Measurements from ENCODE around the gene VEZT.
"Not testable (repeated sequence)": the region's sequence is repeated elsewhere in the genome, so short reads cannot be mapped to it uniquely, and the experiment has no call there.

The VEZT gene

DNA sequence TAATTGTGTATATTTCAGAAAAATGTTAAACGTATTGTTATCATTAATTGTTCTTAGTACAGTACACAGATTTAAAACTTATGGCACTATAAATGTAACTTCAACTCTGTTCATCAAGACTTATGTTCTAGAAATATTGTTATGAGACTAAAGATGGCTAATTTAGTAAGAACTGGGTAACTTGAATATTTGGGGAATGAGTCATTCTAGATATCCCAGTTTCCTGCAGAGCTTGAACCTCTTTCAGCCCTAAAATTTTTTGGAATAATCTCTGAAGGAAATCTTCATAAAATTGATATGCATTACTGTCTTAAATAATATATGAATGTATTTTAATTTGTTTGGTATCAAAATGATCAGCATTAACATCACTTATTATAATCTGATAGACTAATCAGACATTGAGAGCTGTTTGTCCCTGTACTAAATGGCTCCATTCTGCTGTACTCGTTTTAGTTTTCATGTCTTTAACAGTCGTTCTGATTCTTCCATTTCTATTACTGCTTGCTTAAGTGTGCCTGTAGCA lies 87.1 kb downstream of the VEZT start:
- Histone ChIP-seq H3K4me3 (ENCODE audit: low read length in 2 of 2) (no peak overlapping the region), H3K36me3 (ENCODE audit: control insufficient read depth in 2 of 2, insufficient read depth in 2 of 2, low read length in 2 of 2) (peaks cover 10 to 14% of the 10 kb centered on the region in 2 donors), H3K9me3 (ENCODE audit: control insufficient read depth in 2 of 2, low read length in 2 of 2) (no peaks in the 10 kb centered on the region), H3K27me3 (ENCODE audit: control insufficient read depth in 2 of 2, insufficient read depth in 2 of 2, low read length in 2 of 2) (no peaks in the 10 kb centered on the region), H3K27ac (ENCODE audit: low read depth in 2 of 2, low read length in 2 of 2) (no peak overlapping the region), H3K9ac (ENCODE audit: low read depth in 1 of 2, low read length in 2 of 2) (no peak overlapping the region), H3K4me1 (ENCODE audit: control insufficient read depth in 2 of 2, insufficient read depth in 2 of 2, low read length in 2 of 2) (no peaks in the 10 kb centered on the region)

DNA sequence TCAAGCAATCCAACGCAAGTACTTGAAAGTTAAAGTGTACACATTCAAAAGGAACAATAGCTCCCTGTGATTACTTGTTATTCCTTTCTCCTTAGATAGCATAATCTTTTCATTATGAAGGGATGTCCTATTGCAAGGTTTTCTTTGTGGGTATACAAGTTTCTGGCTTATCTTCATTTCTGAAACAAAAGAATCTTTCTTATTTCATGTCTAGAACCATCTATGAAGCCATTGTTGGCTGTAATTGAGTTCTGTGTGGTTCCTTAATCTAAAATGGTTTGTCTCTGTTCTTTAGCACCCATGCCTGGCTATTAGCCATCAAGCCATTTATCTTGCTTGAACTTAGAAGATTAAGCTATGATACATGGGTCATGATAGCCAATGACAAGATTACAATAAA lies 95.0 kb downstream of the VEZT start:
- Histone ChIP-seq H3K9me3 (ENCODE audit: control insufficient read depth in 2 of 2, low read length in 2 of 2) (no peaks in the 10 kb centered on the region), H3K27ac (ENCODE audit: low read depth in 2 of 2, low read length in 2 of 2) (no peak overlapping the region), H3K27me3 (ENCODE audit: control insufficient read depth in 2 of 2, insufficient read depth in 2 of 2, low read length in 2 of 2) (no peaks in the 10 kb centered on the region), H3K36me3 (ENCODE audit: control insufficient read depth in 2 of 2, insufficient read depth in 2 of 2, low read length in 2 of 2) (peaks cover 0 to 4% of the 10 kb centered on the region in 2 donors), H3K4me3 (ENCODE audit: low read length in 2 of 2) (no peak overlapping the region), H3K4me1 (ENCODE audit: control insufficient read depth in 2 of 2, insufficient read depth in 2 of 2, low read length in 2 of 2) (no peaks in the 10 kb centered on the region), H3K9ac (ENCODE audit: low read depth in 1 of 2, low read length in 2 of 2) (no peak overlapping the region)

DNA sequence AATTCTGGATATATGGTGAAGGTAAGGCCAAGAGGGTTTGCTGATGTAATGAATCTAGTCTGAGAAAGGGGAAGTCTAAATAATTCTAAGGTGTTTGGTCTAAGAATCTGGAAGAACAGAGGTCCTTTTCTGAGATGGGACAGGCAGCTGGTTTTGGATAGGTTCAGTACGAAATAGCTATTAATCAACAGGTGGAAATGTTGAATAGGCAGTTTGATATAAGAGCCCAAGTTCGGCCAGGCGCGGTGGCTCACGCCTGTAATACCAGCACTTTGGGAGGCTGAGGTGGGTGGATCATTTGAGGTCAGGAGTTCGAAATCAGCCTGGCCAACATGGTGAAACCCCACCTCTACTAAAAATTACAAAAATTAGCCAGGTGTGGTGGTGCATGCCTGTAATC lies 97.1 kb downstream of the VEZT start:
- H3K4me1 ChIP-seq (ENCODE audit: control insufficient read depth in 2 of 2, insufficient read depth in 2 of 2, low read length in 2 of 2); H3K36me3 ChIP-seq (ENCODE audit: control insufficient read depth in 2 of 2, insufficient read depth in 2 of 2, low read length in 2 of 2); H3K27ac ChIP-seq (ENCODE audit: low read depth in 2 of 2, low read length in 2 of 2); H3K4me3 ChIP-seq (ENCODE audit: low read length in 2 of 2); H3K9me3 ChIP-seq (ENCODE audit: control insufficient read depth in 2 of 2, low read length in 2 of 2); H3K9ac ChIP-seq (ENCODE audit: low read depth in 1 of 2, low read length in 2 of 2); H3K27me3 ChIP-seq (ENCODE audit: control insufficient read depth in 2 of 2, insufficient read depth in 2 of 2, low read length in 2 of 2): not testable (repeated sequence)

DNA sequence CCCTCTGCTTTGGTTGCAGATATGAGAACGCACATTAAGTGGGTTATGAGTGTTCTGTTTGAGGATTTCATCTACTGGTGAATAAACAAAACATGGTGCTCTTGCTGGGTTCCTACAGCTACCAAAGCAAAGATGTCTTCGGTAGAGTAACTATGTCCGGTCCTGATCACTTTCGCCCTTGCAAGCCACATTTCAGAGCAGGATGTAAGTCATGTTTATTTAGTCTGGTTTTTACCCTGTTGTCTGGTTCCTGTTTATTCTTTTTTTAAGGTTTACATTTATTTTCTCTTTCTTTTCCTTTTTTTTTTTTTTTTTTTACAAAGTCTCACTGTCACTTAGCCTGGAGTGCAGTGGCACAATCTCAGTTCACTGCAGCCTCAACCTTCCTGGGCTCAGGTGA lies 99.2 kb downstream of the VEZT start:
- H3K36me3 ChIP-seq (ENCODE audit: control insufficient read depth in 2 of 2, insufficient read depth in 2 of 2, low read length in 2 of 2), result no peaks in the 10 kb centered on the region
- H3K27ac ChIP-seq (ENCODE audit: low read depth in 2 of 2, low read length in 2 of 2), result no peak overlapping the region
- no peak overlapping the region for H3K4me3 ChIP-seq (ENCODE audit: low read length in 2 of 2)
- no peaks in the 10 kb centered on the region for H3K4me1 ChIP-seq (ENCODE audit: control insufficient read depth in 2 of 2, insufficient read depth in 2 of 2, low read length in 2 of 2)
- no peak overlapping the region for H3K9ac ChIP-seq (ENCODE audit: low read depth in 1 of 2, low read length in 2 of 2)
- H3K27me3 ChIP-seq (ENCODE audit: control insufficient read depth in 2 of 2, insufficient read depth in 2 of 2, low read length in 2 of 2), result no peaks in the 10 kb centered on the region
- no peaks in the 10 kb centered on the region for H3K9me3 ChIP-seq (ENCODE audit: control insufficient read depth in 2 of 2, low read length in 2 of 2)

DNA sequence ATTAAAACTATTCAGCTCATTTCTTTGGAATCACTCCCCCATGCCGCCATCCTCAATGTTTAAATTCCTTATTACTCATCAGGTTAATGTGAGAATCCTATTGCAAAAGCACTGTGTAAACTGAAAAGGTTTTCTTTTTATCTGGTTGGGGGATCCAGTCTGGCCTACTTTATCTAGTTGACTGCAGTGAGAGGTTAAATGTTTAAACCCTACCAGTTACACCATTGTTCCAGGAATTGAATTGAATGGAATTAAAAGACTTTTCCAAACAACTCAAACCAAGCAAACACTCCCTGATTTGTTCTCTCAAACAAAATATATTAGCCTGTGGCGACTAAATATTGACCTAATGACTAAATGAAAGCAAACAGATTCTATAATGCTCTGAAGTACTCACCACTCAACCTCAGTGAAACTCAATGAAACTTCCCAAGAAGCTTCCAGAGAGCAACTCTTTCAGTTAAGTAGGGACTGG lies 100.5 kb downstream of the VEZT start:
- Histone ChIP-seq H3K4me1 (ENCODE audit: control insufficient read depth in 2 of 2, insufficient read depth in 2 of 2, low read length in 2 of 2) (no peaks in the 10 kb centered on the region), H3K9me3 (ENCODE audit: control insufficient read depth in 2 of 2, low read length in 2 of 2) (no peaks in the 10 kb centered on the region), H3K36me3 (ENCODE audit: control insufficient read depth in 2 of 2, insufficient read depth in 2 of 2, low read length in 2 of 2) (no peaks in the 10 kb centered on the region), H3K9ac (ENCODE audit: low read depth in 1 of 2, low read length in 2 of 2) (no peak overlapping the region), H3K4me3 (ENCODE audit: low read length in 2 of 2) (no peak overlapping the region), H3K27ac (ENCODE audit: low read depth in 2 of 2, low read length in 2 of 2) (no peak overlapping the region), H3K27me3 (ENCODE audit: control insufficient read depth in 2 of 2, insufficient read depth in 2 of 2, low read length in 2 of 2) (no peaks in the 10 kb centered on the region)

DNA sequence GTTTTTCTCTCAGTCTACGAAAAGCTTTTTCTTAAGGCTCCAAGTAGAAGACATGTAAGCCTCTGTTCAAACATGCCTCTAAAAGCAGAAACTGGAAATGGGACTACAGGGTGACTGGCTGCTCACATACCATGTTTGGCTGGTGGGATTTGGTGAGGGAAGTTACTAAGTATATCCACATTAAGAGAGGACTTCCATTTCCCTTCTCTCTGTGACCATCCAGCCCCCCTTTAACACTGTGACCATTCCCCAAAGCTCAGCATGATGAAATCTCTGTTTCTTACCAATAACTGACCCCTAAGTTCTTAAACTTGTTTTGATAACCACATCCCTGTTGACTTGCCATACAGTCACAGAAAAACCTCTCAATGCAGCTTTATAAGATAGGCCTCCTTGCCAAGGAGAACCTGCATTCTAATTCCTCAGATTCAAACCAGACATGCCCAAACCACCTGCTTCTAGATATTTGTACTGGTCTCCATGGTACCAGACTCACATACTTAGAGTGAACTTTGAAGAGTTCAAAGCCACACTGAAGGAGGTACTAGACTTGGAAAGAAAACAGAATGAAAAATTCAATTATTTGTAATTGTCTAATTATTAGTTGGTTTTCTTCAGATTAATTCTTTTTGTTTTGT lies 102.2 kb downstream of the VEZT start:
- Histone ChIP-seq H3K9ac (ENCODE audit: low read depth in 1 of 2, low read length in 2 of 2) (no peak overlapping the region), H3K4me3 (ENCODE audit: low read length in 2 of 2) (no peak overlapping the region), H3K27me3 (ENCODE audit: control insufficient read depth in 2 of 2, insufficient read depth in 2 of 2, low read length in 2 of 2) (no peaks in the 10 kb centered on the region), H3K36me3 (ENCODE audit: control insufficient read depth in 2 of 2, insufficient read depth in 2 of 2, low read length in 2 of 2) (no peaks in the 10 kb centered on the region), H3K4me1 (ENCODE audit: control insufficient read depth in 2 of 2, insufficient read depth in 2 of 2, low read length in 2 of 2) (no peaks in the 10 kb centered on the region), H3K9me3 (ENCODE audit: control insufficient read depth in 2 of 2, low read length in 2 of 2) (no peaks in the 10 kb centered on the region), H3K27ac (ENCODE audit: low read depth in 2 of 2, low read length in 2 of 2) (no peak overlapping the region)

DNA sequence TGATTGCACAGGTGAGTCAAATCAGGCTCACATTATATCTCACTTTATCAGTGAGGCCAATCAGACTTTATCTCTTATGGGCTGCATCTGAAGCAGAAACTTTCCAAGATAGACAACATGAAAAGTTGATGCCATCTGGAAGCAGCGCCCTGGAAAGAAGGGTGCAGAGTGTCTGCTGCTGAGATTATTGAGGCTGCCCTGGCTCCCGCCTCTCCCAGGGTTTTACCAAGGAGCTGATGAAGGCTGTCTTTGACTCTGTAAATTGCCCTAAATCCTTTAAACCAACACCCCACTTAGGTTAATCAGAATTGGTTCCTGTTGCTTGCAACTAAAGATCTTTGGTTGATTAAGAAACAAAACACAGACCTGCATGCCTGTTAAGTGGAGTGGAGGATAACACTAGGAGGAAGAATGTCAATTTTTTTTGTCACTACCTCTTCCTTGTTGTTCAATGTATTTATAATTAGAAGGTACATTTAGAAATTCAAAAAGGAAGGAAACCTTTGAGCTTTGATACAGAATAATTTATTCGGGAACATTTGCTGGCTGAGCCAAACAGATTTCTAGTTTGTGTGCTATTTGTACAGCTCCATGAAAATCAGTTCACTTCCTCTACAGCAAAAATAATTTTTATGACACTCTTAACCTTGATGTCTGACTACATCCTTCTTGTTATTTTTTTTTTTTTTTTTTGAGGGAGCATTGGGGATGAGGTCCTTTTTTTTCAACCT lies 104.1 kb downstream of the VEZT start:
- Histone ChIP-seq H3K4me3 (ENCODE audit: low read length in 2 of 2) (no peak overlapping the region), H3K27me3 (ENCODE audit: control insufficient read depth in 2 of 2, insufficient read depth in 2 of 2, low read length in 2 of 2) (no peaks in the 10 kb centered on the region), H3K36me3 (ENCODE audit: control insufficient read depth in 2 of 2, insufficient read depth in 2 of 2, low read length in 2 of 2) (no peaks in the 10 kb centered on the region), H3K9ac (ENCODE audit: low read depth in 1 of 2, low read length in 2 of 2) (no peak overlapping the region), H3K4me1 (ENCODE audit: control insufficient read depth in 2 of 2, insufficient read depth in 2 of 2, low read length in 2 of 2) (no peaks in the 10 kb centered on the region), H3K27ac (ENCODE audit: low read depth in 2 of 2, low read length in 2 of 2) (no peak overlapping the region), H3K9me3 (ENCODE audit: control insufficient read depth in 2 of 2, low read length in 2 of 2) (no peaks in the 10 kb centered on the region)

DNA sequence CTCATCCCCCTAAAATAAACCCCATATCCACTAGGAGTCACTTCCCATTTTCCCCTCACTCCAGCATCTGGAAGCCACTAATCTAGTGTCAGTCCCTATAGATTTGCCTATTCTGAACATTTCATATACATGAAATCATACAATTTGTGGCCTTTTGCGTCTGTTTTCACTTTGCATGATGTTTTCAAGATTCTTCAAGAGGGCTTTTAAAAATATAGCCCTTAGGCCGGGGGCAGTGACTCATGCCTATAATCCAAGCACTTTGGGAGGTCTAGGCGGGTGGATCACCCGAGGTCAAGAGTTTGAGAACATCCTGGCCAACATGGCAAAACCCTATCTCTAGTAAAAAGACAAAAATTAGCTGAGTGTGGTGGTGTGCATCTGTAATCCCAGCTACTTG lies 104.7 kb downstream of the VEZT start:
- no peaks in the 10 kb centered on the region for H3K9me3 ChIP-seq (ENCODE audit: control insufficient read depth in 2 of 2, low read length in 2 of 2)
- no peaks in the 10 kb centered on the region for H3K4me1 ChIP-seq (ENCODE audit: control insufficient read depth in 2 of 2, insufficient read depth in 2 of 2, low read length in 2 of 2)

DNA sequence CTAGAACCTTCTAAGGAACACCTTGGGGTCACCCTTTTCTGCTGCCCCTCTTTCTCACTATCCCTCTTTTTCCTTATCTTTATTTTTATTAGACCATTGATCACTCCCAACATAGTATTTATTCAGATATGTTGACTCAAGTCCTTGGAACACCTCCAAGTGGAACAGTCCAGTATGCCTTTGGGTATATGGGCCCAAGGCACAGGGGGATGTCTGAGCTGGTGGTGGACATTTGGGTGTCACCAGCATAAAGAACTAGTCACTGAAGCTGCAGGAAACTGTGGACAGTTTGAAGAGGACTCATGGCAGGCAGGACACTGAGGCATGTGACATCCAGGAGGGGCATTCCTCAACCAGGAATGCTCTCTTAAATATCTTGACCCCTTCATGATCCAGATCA lies 105.6 kb downstream of the VEZT start:
- no peaks in the 10 kb centered on the region for H3K27me3 ChIP-seq (ENCODE audit: control insufficient read depth in 2 of 2, insufficient read depth in 2 of 2, low read length in 2 of 2)
- no peak overlapping the region for H3K4me3 ChIP-seq (ENCODE audit: low read length in 2 of 2)
- no peaks in the 10 kb centered on the region for H3K36me3 ChIP-seq (ENCODE audit: control insufficient read depth in 2 of 2, insufficient read depth in 2 of 2, low read length in 2 of 2)
- H3K4me1 ChIP-seq (ENCODE audit: control insufficient read depth in 2 of 2, insufficient read depth in 2 of 2, low read length in 2 of 2), result no peaks in the 10 kb centered on the region
- no peaks in the 10 kb centered on the region for H3K9me3 ChIP-seq (ENCODE audit: control insufficient read depth in 2 of 2, low read length in 2 of 2)
- H3K9ac ChIP-seq (ENCODE audit: low read depth in 1 of 2, low read length in 2 of 2), result no peak overlapping the region
- H3K27ac ChIP-seq (ENCODE audit: low read depth in 2 of 2, low read length in 2 of 2), result no peak overlapping the region

More for the DNA sequence above, 104.7 kb downstream of the VEZT start:
- Histone ChIP-seq H3K27me3 (ENCODE audit: control insufficient read depth in 2 of 2, insufficient read depth in 2 of 2, low read length in 2 of 2) (no peaks in the 10 kb centered on the region), H3K36me3 (ENCODE audit: control insufficient read depth in 2 of 2, insufficient read depth in 2 of 2, low read length in 2 of 2) (no peaks in the 10 kb centered on the region), H3K9ac (ENCODE audit: low read depth in 1 of 2, low read length in 2 of 2) (no peak overlapping the region), H3K27ac (ENCODE audit: low read depth in 2 of 2, low read length in 2 of 2) (no peak overlapping the region), H3K4me3 (ENCODE audit: low read length in 2 of 2) (no peak overlapping the region)

DNA sequence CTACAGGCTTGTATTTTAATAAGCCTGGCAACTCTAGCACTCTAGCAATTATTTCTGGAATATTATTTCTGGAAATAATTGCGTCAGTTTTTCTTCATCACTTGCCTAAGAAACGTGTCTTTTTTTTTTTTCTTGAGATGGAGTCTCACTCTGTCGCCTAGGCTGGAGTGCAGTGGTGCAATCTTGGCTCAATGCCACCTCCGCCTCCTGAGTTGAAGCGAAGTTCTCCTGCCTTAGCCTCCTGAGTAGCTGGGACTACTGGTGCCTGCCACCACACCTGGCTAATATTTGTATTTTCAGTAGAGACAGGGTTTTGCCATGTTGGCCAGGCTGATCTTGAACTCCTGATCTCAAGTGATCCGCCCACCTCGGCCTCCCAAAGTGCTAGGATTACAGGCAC lies 106.6 kb downstream of the VEZT start:
- not testable (repeated sequence) for H3K4me1 ChIP-seq (ENCODE audit: control insufficient read depth in 2 of 2, insufficient read depth in 2 of 2, low read length in 2 of 2); H3K27ac ChIP-seq (ENCODE audit: low read depth in 2 of 2, low read length in 2 of 2); H3K9ac ChIP-seq (ENCODE audit: low read depth in 1 of 2, low read length in 2 of 2); H3K36me3 ChIP-seq (ENCODE audit: control insufficient read depth in 2 of 2, insufficient read depth in 2 of 2, low read length in 2 of 2); H3K27me3 ChIP-seq (ENCODE audit: control insufficient read depth in 2 of 2, insufficient read depth in 2 of 2, low read length in 2 of 2); H3K4me3 ChIP-seq (ENCODE audit: low read length in 2 of 2); H3K9me3 ChIP-seq (ENCODE audit: control insufficient read depth in 2 of 2, low read length in 2 of 2)

Data from mucosa of rectum (tissue), 2 donors.